Left ventricle myocardium superior (tissue), 1 donor: ENCODE measurements around the gene RNF169. TPM values are rescaled to one million over a fixed set of nuclear protein-coding genes. Genes with fewer than 3 reads are reported as not detected.
"Not testable (repeated sequence)": the region's sequence is repeated elsewhere in the genome, so short reads cannot be mapped to it uniquely, and the experiment has no call there.

ENCODE experiments used
- ATAC-seq: fragments of 200-7000 bp; cut with Tn5 transposase; one replicate; pipeline ENCODE4 v1.9.1; 2020; ENCODE audit warnings: mild to moderate bottlenecking, moderate library complexity
- DNase-seq: peaks from one replicate; pipeline ENCODE4 v3.0.0-alpha.2; 2020
- intact Hi-C: fragments of 100-400 bp; cut with micrococcal nuclease; formaldehyde crosslinking; loops from one replicate; pipeline ENCODE4 v1.11.0; 2022
- total RNA-seq: library from RNA; stranded (reverse); fragmentation: NEBNext Ultra II Directional; extraction: Animal tissue kit (Norgen Biotek cat#: 25700); gene quantifications from one replicate; pipeline ENCODE4 v1.2.1, GENCODE V29; 2021
- donor health status: DM: no; HTN: yes; CAD: no; lungs with severe emphysema.

RNF169 gene
- total RNA-seq, 1 donor from 2014 or later, result 11.7 TPM

DNA sequence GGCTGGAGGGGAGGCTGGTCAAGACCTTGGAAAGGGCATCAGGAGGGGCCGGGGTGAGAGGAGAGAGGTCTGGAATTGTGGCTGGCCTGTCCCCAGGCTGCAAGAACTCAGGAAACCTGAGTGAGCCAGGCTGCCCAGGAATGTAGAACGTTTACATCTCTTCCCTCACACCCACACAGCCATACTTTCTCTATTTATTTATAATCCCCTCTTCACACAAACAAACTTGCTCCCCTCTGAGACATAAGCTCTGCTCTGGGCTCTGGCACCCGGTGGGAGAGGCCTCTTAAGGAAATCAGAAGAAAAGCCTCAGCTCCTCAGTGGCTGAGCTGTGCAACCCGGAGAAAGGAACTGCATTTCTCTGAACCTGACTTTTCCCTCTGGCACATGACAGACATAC is 22.9 kb upstream of the RNF169 start:
- intact Hi-C loops, result loop anchor here (10.0 kb wide), 1 partner anchor 91 kb away; no protein-coding TSS in a partner anchor
- DNase-seq, result no peak
- no peak for ATAC-seq

DNA sequence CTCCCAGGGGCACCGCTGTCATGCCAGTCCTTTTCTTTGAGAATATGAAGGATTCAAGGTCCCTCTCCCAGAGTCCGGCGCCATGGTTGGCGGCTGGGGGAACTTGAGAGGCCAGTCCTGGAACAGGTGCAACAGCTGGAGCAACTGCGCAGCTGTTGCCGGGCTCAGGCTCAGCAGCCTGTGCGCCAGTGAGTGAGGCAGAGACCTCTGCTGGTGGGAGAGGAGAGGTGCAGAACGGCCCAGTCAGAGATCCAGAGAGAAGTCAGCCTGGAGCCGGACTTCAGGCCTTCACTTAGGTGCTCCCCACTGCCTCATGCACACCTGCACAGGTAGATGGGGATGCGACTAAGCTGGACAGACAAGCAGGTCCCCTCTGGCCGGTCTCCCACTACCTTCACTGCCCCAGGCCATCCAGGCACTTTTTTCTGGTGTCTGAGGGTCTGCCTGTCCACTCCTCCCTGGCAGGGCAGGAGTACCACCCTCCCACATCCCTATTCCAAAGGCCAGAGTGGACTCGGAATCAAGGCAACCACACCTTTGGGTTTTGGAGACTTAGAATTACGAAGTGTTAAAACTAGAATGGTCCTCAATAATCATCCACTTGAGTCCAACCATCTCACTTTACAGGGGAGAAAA is 22.0 kb upstream of the RNF169 start:
- peak; percentile 91 for ATAC-seq
- peak; percentile 82 for DNase-seq
- intact Hi-C loops, result loop anchor here (10.0 kb wide), 1 partner anchor 92 kb away; no protein-coding TSS in a partner anchor

DNA sequence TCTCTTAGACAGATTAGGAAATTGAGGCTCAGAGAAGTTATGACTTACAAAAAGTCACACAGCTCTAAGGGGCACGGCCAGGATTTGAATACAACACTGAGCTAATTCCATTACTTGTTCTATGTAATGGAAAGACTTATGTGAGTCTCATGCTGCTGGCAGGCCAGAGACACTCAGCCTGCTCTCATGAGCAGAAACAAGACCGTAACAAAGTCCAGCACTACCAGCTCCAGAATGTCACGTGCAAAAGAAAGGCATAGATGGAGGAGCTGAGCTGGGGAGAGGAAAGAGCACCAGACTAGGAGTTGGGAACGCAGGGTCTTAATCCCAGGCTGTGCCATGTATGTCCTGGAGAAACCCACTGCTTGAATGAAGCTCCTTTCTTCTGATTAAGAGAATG is 19.3 kb upstream of the RNF169 start:
- no peak for DNase-seq
- intact Hi-C loops, result loop anchor here (10.0 kb wide), 1 partner anchor 95 kb away; no protein-coding TSS in a partner anchor
- no peak for ATAC-seq

DNA sequence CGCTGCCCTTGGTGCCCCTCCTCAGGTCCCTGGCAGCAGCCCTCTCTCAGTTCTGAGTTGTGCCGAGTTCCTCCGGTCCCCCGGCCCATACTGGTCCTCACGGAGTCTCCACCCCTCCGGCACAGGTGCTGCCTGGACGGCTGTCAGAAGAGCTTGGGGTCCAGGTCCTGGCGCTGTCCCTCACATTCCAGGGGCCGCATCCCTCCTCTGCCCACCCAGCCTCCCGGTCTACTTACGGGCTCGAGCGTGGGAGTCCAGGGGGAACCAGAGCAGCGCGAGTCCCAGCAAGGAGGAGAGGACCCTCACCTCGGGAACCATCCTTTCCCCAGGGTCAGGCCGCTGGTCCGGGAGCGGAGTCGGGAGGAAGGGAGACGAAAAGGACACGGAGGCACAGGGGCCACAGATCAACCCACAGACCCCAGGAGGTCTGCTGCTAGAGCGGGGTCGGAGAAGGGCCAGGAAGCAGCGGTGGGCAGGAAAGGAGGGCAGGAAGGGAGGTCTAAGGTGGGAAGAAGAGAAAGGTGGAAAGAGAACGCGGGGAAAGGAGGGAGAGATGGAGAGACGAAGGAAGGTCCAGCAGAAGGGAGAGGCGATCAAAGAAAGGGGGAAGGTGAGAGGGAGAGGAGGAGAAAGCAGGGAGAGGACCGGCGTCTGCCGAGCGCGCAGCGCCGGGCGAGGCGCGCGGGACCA is 17.9 kb upstream of the RNF169 start:
- DNase-seq, result no peak
- ATAC-seq, result no peak
- intact Hi-C loops, result no loop called here

DNA sequence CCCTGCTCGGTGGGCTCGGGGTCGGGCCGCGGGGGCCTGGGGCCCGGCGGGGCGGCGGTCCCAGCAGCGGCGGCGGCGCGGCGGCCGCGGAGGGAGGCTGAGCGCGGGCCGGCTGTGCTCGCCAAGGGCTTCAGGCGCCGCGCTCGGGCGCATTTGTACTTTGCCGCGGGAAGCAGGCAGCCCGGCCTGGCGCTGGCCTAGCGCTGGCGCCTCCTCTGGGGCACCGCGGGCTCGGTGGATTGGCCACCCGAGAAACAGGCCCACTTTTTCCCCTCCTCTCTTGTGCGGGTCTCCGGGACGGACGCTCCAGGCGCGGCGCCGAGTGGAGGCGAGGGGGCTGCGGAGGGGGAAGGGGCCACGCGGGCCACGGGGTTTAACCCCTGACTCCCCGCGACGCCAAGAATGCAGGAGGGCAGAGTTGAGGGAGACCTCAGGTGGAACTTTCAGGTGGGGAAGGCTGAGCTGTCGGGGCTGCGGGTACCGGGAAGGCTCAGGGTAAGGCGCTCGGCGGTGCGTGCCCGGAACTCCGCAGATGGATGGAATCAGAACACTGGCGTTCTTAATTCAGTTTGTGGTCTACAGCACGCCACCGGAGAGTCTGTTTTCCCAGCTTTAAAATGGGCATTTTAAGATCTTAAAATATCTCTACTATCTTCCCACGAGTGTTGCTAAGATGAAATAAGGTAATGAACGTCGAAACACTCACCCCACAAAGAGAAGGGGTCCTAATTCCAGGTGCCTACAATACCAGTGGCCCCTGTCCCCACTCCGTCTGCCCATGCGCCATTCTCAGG is 17.2 kb upstream of the RNF169 start, which contains the start of gene CHRDL2:
CHRDL2 (minus strand) TSS at position 126 of the 794 bp plus-strand sequence. CDS start 538 bp downstream, outside the sequence.
- intact Hi-C loops, result no loop called here
- ATAC-seq (peak; percentile 62), DNase-seq (peak; percentile 73)

DNA sequence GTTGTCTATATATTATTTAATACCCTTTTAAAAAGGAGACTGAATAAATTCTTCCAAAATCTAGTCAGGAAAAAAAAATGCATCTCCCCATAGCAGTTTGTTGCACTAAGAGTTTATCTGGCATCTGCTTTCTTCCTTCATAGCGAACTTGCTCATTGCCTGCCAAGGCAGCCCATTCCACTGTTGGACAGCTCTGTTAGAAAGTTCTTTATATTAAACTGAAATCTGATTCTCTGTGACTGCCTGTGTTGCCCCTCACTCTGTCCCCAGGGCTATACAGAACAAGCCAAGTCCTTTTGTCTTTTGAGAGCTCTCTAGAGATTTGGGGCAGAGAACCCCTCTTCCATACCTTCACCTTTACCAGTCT is 14.1 kb upstream of the RNF169 start:
- intact Hi-C loops, result no loop called here
- DNase-seq (no peak), ATAC-seq (no peak)

DNA sequence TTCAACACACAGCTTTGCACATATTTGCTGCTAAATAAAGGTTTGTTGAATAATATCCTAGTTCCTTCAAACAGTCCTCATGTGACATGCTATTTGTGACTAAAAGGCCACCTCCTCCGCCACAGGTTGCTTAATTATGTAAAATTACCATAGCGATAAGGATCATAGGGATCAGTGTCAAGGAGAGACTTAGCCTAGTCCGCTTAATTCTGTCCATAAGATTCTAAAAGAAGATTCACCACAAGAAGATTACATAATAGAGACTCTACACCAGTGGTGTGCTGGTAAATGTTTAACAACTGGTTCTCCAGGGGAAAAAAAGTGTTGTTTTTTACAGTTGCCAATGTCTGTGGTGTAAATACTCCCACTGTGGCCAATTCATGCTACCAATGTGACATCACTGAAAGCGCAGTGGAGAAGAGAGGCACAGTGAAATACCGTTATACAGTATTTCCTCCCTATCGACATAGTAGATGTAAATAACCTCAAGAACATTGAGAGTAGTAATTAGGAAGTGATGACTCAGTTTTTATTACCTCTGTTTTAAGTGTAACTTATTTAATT is 13.2 kb upstream of the RNF169 start:
- intact Hi-C loops, result no loop called here
- DNase-seq (no peak), ATAC-seq (no peak)

DNA sequence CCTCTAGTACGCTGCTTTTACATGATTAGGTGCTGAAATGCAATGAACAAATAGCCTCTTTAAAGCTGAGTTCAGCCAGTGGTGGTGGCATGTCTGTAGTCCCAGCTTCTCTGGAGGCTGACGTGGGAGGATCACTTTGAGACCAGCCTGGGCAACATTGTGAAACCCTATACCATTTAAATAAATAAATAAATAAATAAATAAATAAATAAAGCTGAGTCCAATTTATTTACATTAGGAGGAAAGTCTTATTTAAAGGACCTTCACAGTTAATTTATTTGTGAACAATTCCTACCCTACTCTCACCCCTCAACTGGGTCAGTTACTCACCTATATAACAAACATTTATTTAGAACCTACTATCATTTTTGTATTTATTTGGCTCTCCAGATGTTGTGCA is 12.6 kb upstream of the RNF169 start:
- DNase-seq (no peak), ATAC-seq (no peak)
- intact Hi-C loops, result no loop called here

DNA sequence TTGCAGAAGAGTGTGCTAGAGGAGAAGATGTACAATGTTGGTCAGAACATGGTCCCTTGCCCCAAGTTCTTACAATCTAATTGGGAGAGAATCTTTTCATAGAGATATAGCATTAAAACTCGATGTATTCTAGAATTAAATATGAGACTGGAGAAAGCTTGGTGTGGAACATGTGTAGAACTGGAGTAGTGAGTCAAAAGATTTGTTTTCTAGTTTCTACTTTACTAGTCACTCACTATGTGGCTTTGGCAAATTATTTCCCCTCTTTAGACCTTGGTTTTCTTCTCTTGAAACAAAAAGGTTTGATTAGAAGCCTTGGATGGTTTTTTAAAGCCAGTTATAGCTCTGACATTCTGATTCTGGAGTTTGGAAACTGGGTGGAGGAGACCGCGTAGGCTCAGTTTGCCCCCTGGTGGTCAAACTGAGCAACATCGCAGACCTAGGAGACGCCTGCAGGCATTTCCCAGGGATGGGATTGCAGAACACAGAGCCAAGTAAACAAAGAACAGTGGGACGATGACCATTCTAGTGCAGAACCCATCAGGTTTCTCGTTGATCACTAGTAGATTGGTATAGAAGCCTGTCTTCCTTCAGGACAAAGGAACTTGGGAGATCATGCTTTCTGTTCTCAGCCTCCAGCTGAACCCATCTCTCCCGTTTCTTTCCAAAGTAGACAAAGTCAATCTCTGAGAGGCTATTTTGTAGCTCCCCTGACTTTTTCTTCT is 8.9 kb upstream of the RNF169 start:
- peak; percentile 52 for DNase-seq
- ATAC-seq, result peak; percentile 92
- intact Hi-C loops, result no loop called here

DNA sequence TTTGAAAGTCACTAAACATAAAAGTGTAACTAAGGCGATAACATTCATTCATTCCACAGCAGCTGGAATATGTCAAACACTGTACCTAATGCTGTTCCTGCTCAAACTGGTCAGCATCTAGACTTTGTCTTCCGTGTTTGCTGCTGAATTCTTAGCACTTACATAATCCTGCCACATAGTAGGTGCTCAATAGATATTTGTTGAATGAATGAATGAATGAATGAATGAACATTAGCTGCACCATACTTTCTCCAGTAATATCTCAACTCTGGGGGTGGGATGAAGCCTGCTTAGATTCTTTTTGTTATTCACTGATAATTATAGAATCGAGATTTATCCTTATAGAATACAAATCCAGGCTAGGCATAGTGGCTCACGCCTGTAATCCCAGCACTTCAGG is 6.6 kb upstream of the RNF169 start:
- no peak for ATAC-seq
- intact Hi-C loops, result no loop called here

DNA sequence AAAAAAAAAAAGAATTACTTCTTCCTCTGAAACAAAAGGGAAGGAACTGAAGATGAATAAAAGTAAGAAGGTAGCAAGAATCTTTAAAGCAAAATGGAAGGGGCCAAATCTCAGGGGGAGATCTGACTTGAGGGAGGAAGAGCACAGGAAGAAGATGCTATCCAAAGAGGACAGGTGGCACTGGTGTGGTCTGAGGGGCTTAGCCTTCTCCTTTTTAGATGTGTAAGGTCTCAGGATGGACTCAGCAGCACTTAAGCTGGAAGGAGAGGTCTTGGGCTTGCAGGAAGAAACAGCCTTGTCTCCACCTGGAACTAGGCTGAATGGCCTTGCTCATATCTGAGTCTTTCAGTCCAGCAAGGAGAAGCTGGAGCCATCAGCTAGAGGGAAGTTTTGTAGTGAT is 5.0 kb upstream of the RNF169 start:
- no peak for DNase-seq
- intact Hi-C loops, result no loop called here
- no peak for ATAC-seq

More for the DNA sequence above, 6.6 kb upstream of the RNF169 start:
- DNase-seq, result no peak

DNA sequence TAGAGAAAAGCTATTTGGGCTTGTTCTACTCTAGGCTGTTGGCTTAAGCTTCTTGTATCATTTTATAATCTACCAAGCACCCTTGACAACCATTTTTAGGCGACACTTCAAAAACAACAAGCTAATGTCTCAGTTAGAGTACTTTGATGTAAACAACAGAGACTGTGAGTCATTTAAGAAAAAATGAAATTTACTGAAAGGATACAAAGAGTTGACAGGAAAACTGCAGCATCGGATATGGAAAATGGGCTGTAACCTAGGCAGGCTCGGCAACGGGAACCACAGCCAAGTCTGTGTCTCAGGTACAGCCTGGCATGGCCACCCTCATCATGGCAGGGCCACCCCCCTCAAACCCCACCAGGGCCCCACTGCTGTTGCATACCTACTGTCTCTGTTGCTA is 4.4 kb upstream of the RNF169 start:
- DNase-seq (no peak), ATAC-seq (no peak)
- intact Hi-C loops, result no loop called here

DNA sequence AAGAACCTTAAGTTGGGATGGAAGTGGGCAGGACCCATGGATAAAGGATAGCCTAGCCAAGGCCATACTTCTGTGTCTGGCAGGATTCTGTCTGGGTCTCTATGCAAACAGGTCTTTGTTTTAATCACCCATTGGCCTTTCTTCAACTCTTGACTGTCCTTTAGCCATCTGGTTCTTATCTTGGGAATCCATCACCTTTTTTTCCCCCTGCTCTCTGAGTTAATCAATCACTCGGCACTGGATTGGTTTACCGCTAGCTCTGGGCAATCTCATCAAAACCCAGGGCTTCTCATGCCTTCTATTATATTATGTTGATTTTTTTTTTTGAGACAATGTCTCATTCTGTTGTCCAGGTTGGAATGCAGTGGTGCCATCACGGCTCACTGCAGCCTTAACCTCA is 1.8 kb upstream of the RNF169 start:
- ATAC-seq (no peak), DNase-seq (no peak)
- intact Hi-C loops, result no loop called here

DNA sequence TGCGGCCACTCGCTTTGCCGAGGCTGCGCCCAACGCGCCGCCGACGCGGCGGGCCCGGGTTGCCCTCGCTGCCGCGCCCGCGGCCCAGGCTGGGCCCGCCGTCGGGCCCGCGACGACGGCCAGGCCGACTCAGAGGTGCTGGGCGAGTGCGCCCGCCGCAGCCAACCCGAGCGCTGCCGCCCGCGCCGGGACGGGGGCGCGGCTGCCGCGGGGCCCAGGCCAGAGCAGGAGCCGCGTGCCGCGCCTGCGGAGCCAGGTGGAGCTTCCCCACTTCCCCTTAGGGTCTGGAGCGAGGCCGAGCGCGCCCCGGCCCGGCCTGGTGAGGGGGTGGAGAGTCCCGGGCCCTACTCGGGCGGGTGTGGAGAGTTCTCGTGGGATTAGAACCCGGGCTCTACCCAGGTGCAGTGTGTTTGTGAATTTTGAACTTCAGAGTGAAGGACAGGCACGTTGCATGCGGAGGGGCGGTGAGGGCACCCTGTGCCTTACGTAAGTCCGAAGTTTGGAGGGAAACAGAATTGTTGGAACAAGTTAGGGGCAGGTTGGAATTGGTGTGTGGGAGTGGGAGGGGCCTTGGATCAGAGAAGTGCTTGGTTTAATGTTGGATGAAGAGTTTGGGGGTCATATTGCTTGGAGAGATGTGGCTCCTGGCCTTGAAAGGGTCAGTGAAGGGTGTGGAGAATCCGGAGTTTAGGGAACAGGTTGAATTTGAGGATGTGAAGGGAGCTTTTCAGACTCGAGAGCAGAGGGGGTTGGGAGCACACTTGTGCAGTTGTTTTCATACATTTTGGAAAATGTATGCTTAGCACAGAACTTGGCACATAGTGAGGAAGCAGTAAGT is 697 bp downstream of the RNF169 start:
- DNase-seq, result peak; percentile 71
- peak; percentile 49 for ATAC-seq
- intact Hi-C loops, result no loop called here

DNA sequence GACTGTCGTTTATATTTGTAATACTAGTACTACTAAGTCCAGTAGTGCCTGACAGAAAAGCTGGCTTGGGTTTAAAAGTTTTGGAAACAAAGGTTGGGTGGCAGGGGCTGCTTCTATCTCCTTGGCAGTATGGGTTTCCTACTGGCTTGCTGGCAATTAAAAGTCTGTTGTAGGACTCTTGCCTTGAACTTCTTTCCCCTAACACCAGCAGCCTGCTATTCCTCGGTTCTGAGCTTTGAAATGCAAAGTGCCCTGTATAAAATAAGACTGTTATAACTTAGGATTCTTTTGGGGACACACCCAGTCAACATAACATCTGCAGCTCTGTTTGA is 1.3 kb downstream of the RNF169 start:
- ATAC-seq (no peak), DNase-seq (no peak)
- intact Hi-C loops, result no loop called here

DNA sequence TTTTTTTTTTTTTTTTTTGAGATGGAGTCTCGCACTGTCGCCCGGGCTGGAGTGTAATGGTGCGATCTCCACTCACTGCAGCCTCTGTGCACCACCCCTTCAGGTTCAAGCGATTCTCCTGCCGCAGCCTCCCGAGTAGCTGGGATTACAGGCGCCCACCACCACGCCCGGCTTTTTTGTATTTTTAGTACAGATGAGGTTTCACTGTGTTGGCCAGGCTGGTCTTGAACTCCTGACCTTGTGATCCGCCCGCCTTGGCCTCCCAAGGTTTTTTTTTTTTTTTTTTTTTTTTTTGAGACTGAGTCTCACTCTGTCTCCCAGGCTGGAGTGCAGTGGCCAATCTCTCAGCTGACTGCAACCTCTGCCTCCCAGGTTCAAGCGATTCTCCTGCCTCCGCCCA is 1.9 kb downstream of the RNF169 start:
- ATAC-seq, intact Hi-C loops, DNase-seq: not testable (repeated sequence)

DNA sequence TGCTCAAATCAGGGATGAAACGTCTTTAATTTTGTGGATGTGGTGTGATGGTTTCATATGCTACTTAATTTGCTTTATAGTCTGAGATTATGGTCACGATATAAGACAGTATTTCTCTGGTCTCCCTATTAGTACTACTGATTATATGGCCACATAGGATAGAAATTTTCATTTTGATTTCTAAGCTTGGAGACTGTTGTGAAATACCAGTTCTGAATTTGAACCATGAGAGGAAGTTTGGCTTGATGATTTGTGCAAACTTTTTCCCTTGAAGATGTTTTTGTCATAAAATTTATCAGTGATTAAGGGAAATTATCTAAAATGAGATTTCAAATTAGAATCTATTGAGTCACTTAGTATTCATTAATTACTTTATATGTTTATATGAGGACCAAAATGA is 2.7 kb downstream of the RNF169 start:
- no peak for DNase-seq
- intact Hi-C loops, result no loop called here
- no peak for ATAC-seq

DNA sequence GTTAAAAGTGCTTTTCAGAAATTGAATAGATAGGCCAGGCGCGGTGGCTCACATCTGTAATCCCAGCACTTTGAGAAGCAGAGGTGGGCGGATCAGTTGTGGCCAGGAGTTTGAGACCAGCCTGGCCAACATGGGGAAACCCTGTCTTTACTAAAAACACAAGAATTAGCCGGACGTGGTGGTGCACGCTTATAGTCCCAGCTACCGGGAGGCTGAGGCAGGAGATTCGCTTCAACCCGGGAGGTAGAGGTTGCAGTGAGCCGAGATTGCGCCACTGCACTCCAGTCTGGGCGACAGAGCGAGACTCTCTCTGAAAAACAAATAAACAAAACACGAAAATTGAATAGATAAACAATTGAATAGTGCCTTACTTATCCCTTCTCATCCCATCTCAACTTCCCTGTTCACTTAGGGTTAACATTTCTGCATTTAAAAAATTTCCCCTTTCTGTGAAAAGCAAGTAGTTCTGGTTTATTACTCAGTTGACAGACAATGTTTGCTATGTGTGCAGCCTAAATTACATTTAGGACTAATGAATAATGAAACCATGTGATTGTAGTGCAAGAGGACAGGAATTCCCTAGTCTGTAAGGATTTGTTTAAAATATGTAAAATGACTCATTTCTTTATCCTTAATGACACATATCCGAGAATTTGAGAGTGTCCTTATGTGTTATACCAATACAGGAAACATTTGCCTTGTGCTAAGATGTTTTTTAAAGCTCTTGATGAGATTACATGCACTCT is 6.0 kb downstream of the RNF169 start:
- DNase-seq, result no peak
- no peak for ATAC-seq
- intact Hi-C loops, result no loop called here
